Ramos (cell line): Measurements from ENCODE around the gene RGS9.

Experiments
- in situ Hi-C: fragments of 300-500 bp; cut with MboI; formaldehyde crosslinking; loops from one replicate; pipeline ENCODE4 v1.14.3; 2022; ENCODE audit warnings: low sequenced_read_pairs; ENCODE audit not compliant: unreplicated experiment

RGS9 gene

GRCh38 chr17:65231662-65232335 is 94.6 kb downstream of the RGS9 start:
- in situ Hi-C loops, result no loop called here

GRCh38 chr17:65235284-65235683 is 98.1 kb downstream of the RGS9 start:
- in situ Hi-C loops, result no loop called here

- in situ Hi-C loops, result no loop called here
Observed at GRCh38 chr17:65236321-65236720, 99.2 kb downstream of the RGS9 start.

- in situ Hi-C loops, result no loop called here
Observed at GRCh38 chr17:65243838-65244625, 106.9 kb downstream of the RGS9 start.

- in situ Hi-C loops, result no loop called here
Observed at GRCh38 chr17:65246252-65246651, 109.1 kb downstream of the RGS9 start.

GRCh38 chr17:65249774-65250173 is 112.6 kb downstream of the RGS9 start:
- in situ Hi-C loops, result no loop called here

- in situ Hi-C loops, result no loop called here
Observed at GRCh38 chr17:65254166-65254565, 117.0 kb downstream of the RGS9 start.

- in situ Hi-C loops, result no loop called here
Observed at GRCh38 chr17:65259281-65259680, 122.1 kb downstream of the RGS9 start.

- in situ Hi-C loops, result no loop called here
Observed at GRCh38 chr17:65259696-65260485, 122.7 kb downstream of the RGS9 start.

- in situ Hi-C loops, result no loop called here
Observed at GRCh38 chr17:65260626-65261025, 123.5 kb downstream of the RGS9 start.

- in situ Hi-C loops, result no loop called here
Observed at GRCh38 chr17:65261152-65261551, 124.0 kb downstream of the RGS9 start.

- in situ Hi-C loops, result no loop called here
Observed at GRCh38 chr17:65261682-65262636, 124.8 kb downstream of the RGS9 start.

GRCh38 chr17:65265276-65265675 is 128.1 kb downstream of the RGS9 start:
- in situ Hi-C loops, result no loop called here

GRCh38 chr17:65268832-65269231 is 131.7 kb downstream of the RGS9 start:
- in situ Hi-C loops, result no loop called here

- in situ Hi-C loops, result no loop called here
Observed at GRCh38 chr17:65270499-65271253, 133.5 kb downstream of the RGS9 start.

- in situ Hi-C loops, result no loop called here
Observed at GRCh38 chr17:65271296-65271695, 134.1 kb downstream of the RGS9 start.
